Endothelial cell of umbilical vein (primary cell): ENCODE measurements around the gene C14orf119. TPM values are rescaled to one million over a fixed set of nuclear protein-coding genes. Genes with fewer than 3 reads are reported as not detected.

Experiments used
- BruUV-seq: library from RNA; stranded (reverse); fragments of 400-500 nt; replicated peaks from 2 replicates; lab custom pipeline; 2021; lab: Mats Ljungman, UMichigan
- CTCF ChIA-PET: fragments of 300-600, 350-600 bp; sonication (Branson Sonifier 250); formaldehyde crosslinking; loops from one replicate; lab custom pipeline; 2021; ENCODE audit warnings: antibody characterized with exemption, inconsistent platforms; lab: Charles Lee
- POLR2A ChIA-PET: fragments of 300-600, 350-600 bp; sonication (Branson Sonifier 250); formaldehyde crosslinking; loops from one replicate; lab custom pipeline; 2021; ENCODE audit warnings: antibody characterized with exemption, inconsistent platforms; lab: Charles Lee
- DNase-seq: peaks from one replicate; pipeline ENCODE4 v3.0.0-alpha.2; 2011; ENCODE audit warnings: low read depth, low spot score
- FAIRE-seq: peaks from 2 replicates; lab custom pipeline; 2011; peaks lifted over from hg19 to GRCh38; lab: Jason Lieb, UNC
- H2AFZ ChIP-seq: 2 replicates; pipeline ENCODE4 v1.6.0; 2012; ENCODE audit warnings: low read depth, low read length, control low read depth, inconsistent platforms
- H3K27ac ChIP-seq: 2 replicates; pipeline ENCODE4 v1.5.1; 2011; ENCODE audit warnings: low read depth, mild to moderate bottlenecking, control low read depth, low read length, moderate library complexity; ENCODE audit not compliant: insufficient read depth
- H3K27me3 ChIP-seq, 2 experiments: 2 replicates each; pipeline versions ENCODE4 v1.6.0 to v1.6.1; 2011; ENCODE audit warnings: low read length in 2 of 2, mixed read lengths in 1 of 2; ENCODE audit not compliant: control insufficient read depth in 2 of 2, insufficient read depth in 2 of 2
- H3K36me3 ChIP-seq, 2 experiments: 2 replicates in 1 of 2; 3 replicates in 1 of 2; pipeline ENCODE4 v1.5.1; 2011; ENCODE audit warnings: low read length in 2 of 2, mild to moderate bottlenecking in 1 of 2, moderate library complexity in 1 of 2; ENCODE audit not compliant: control insufficient read depth in 2 of 2, insufficient read depth in 2 of 2; ENCODE audit errors: extremely low read depth in 1 of 2
- H3K4me1 ChIP-seq: 3 replicates; pipeline ENCODE4 v1.5.1; 2011; ENCODE audit warnings: mild to moderate bottlenecking, low read length; ENCODE audit not compliant: control insufficient read depth, insufficient read depth; ENCODE audit errors: extremely low read depth
- H3K4me2 ChIP-seq: 2 replicates; pipeline ENCODE4 v1.6.1; 2011; ENCODE audit warnings: low read length, control low read depth, mixed read lengths; ENCODE audit not compliant: insufficient read depth
- H3K4me3 ChIP-seq, 3 experiments: fragments of 200-600 bp in 1 of 3; sonication (generic), shearing (Covaris generic) in 1 of 3; replicated peaks in 1 of 3; 2 replicates each; pipeline ENCODE4 v1.5.1; 2011 to 2016; ENCODE audit warnings: control low read depth in 3 of 3, low read length in 3 of 3, mild to moderate bottlenecking in 2 of 3, inconsistent platforms in 1 of 3, low read depth in 1 of 3, moderate library complexity in 1 of 3; ENCODE audit not compliant: insufficient read depth in 1 of 3
- H3K79me2 ChIP-seq: 2 replicates; pipeline ENCODE4 v1.6.0; 2012; ENCODE audit warnings: low read length, inconsistent platforms; ENCODE audit not compliant: control insufficient read depth, insufficient read depth
- H3K9ac ChIP-seq: replicated peaks from 2 replicates; pipeline ENCODE3; 2011; ENCODE audit warnings: low read length, control low read depth; ENCODE audit not compliant: insufficient read depth; ENCODE audit errors: extremely low read depth
- H3K9me1 ChIP-seq: replicated peaks from 3 replicates; pipeline ENCODE4 v1.6.0; 2011; ENCODE audit warnings: mild to moderate bottlenecking, low read length; ENCODE audit not compliant: control insufficient read depth, insufficient read depth; ENCODE audit errors: extremely low read depth
- H3K9me3 ChIP-seq: replicated peaks from 2 replicates; pipeline ENCODE4 v1.5.1; 2012; ENCODE audit warnings: low read length, inconsistent platforms; ENCODE audit not compliant: control insufficient read depth, insufficient read depth
- H4K20me1 ChIP-seq: replicated peaks from 2 replicates; pipeline ENCODE3; 2011; ENCODE audit warnings: mild to moderate bottlenecking, low read length; ENCODE audit not compliant: control insufficient read depth, insufficient read depth; ENCODE audit errors: extremely low read depth
- EZH2 ChIP-seq: IDR thresholded peaks from 2 replicates; pipeline ENCODE4 v1.6.1; 2012; ENCODE audit warnings: borderline replicate concordance, low read depth, mild to moderate bottlenecking, moderate library complexity, low read length, inconsistent platforms; ENCODE audit not compliant: severe bottlenecking
- FOS ChIP-seq: IDR thresholded peaks from 2 replicates; pipeline ENCODE4 v1.6.1; 2011; ENCODE audit warnings: mild to moderate bottlenecking, low read length, moderate library complexity, borderline replicate concordance; ENCODE audit not compliant: insufficient read depth
- MAX ChIP-seq: IDR thresholded peaks from 2 replicates; pipeline ENCODE4 v1.6.1; 2011; ENCODE audit not compliant: insufficient read depth, insufficient read length
- MYC ChIP-seq: IDR thresholded peaks from one replicate; pipeline ENCODE4 v1.6.1; 2011; ENCODE audit warnings: mild to moderate bottlenecking, low read depth, low read length
- POLR2A ChIP-seq: IDR thresholded peaks from 2 replicates; pipeline ENCODE4 v1.6.1; 2012; ENCODE audit warnings: low read depth, mild to moderate bottlenecking, control low read depth, low read length
- POLR2AphosphoS5 ChIP-seq: IDR thresholded peaks from 2 replicates; pipeline ENCODE4 v1.6.1; 2012; ENCODE audit warnings: low read depth, mild to moderate bottlenecking, control low read depth, low read length, moderate library complexity; ENCODE audit not compliant: insufficient read depth
- dilution Hi-C: fragments of 300-500 bp; cut with MboI; formaldehyde crosslinking; loops from one replicate; pipeline ENCODE4 v1.15.0; 2019; ENCODE audit warnings: low sequenced_read_pairs; ENCODE audit not compliant: extremely low pct_ligation_motif_present
- intact Hi-C: fragments of 100-400 bp; cut with micrococcal nuclease; formaldehyde crosslinking; loops from one replicate; pipeline ENCODE4 v1.10.0; 2022
- polyA plus RNA-seq, 4 experiments: library from polyadenylated mRNA; depleted of rRNA in 3 of 4; stranded (reverse) in 3 of 4; unstranded in 1 of 4; fragments of >200 nt; gene quantifications; 2 replicates each; pipeline versions ENCODE4 v1.2.1 to v1.2.3, GENCODE V29; 2011 to 2012; ENCODE audit warnings: missing spikeins in 1 of 4
- total RNA-seq: library from RNA; stranded (reverse); gene quantifications from 2 replicates; pipeline ENCODE4 v1.2.3, GENCODE V29; 2021

C14orf119 gene
- total and polyA plus RNA-seq, 2 donors (not counting 3 experiments of a cell fraction or from before 2014, with no cell fraction given), result 58.3 to 60.5 TPM

- ChIA-PET POLR2A (interaction anchor here (0.6 to 1.9 kb wide), 17 partner anchors 8 to 710 kb away, joined by 3 to 12 read pairs (median 4); partner anchors contain the start of genes PABPN1 and RBM23), CTCF (interaction anchor here (0.6 to 5.1 kb wide), 22 partner anchors 9 to 206 kb away, joined by 3 to 83 read pairs (median 6); no protein-coding TSS in a partner anchor)
- Histone ChIP-seq H4K20me1 (peaks cover 4% of the 10 kb centered on the region), H3K9me1 (no peaks in the 10 kb centered on the region), H3K9me3 (no peaks in the 10 kb centered on the region), H3K4me3 (peak within 1 kb of the TSS; percentile 87 to 99 (median 94)), H3K79me2 (peaks cover 74% of the 10 kb centered on the region), H3K9ac (peak within 1 kb of the TSS; percentile 94), H3K27ac (peak within 1 kb of the TSS; percentile 89), H3K4me2 (peak within 1 kb of the TSS; percentile 99), H3K4me1 (peaks cover 36% of the 10 kb centered on the region), H2AFZ (peak within 1 kb of the TSS; percentile 88), H3K36me3 (peaks cover 11 to 23% of the 10 kb centered on the region in 2 experiments), H3K27me3 (no peaks in the 10 kb centered on the region)
- intact Hi-C loops, result loop anchor here (1.0 to 2.0 kb wide), 3 partner anchors 16 to 227 kb away; partner anchors contain the start of gene PABPN1
- BruUV-seq, result no TSS peak
- dilution Hi-C loops, result no loop called here
- no peak for TF ChIP-seq MAX
- no peak for TF ChIP-seq EZH2
- peak; percentile 56 for TF ChIP-seq POLR2A
- FAIRE-seq (peak; percentile 98), DNase-seq (peak; percentile 94)
Observed at GRCh38 chr14:23094666-23095195, 574 bp upstream of the C14orf119 start, which contains the start of gene ACIN1. ACIN1 (minus strand) TSS chr14:23095136; CDS start chr14:23095112, 24 bp downstream.

- peaks cover 21% of the 10 kb centered on the region for H3K4me1 ChIP-seq
- H3K27ac ChIP-seq, result no peak overlapping the region
- H3K4me3 ChIP-seq, result no peak overlapping the region
- H3K36me3 ChIP-seq, result peaks cover 5 to 14% of the 10 kb centered on the region in 2 experiments
- BruUV-seq, result no TSS peak
- H3K79me2 ChIP-seq, result peaks cover 49% of the 10 kb centered on the region
- no peak overlapping the region for H3K9ac ChIP-seq
- H3K4me2 ChIP-seq, result no peak overlapping the region
- H4K20me1 ChIP-seq, result peaks cover 2% of the 10 kb centered on the region
- H3K9me3 ChIP-seq, result no peaks in the 10 kb centered on the region
- intact Hi-C loops, result no loop called here
- CTCF ChIA-PET, result interaction anchor here (0.5 to 5.1 kb wide), 5 partner anchors 12 to 103 kb away, joined by 3 to 83 read pairs (median 6); no protein-coding TSS in a partner anchor
- H3K27me3 ChIP-seq, result no peaks in the 10 kb centered on the region
- H2AFZ ChIP-seq, result no peak overlapping the region
- dilution Hi-C loops, result no loop called here
- TF ChIP-seq POLR2A, result no peak
- no peak for TF ChIP-seq POLR2AphosphoS5
- no peak for TF ChIP-seq MYC
- TF ChIP-seq EZH2, result no peak
- TF ChIP-seq FOS, result no peak
- POLR2A ChIA-PET, result no interaction called here
- FAIRE-seq, result no peak
- no peaks in the 10 kb centered on the region for H3K9me1 ChIP-seq
- no peak for DNase-seq
Observed at GRCh38 chr14:23097786-23098185, 2.5 kb downstream of the C14orf119 start.
